PC-3 (cell line): ENCODE measurements around the gene DENND4C. TPM values are rescaled to one million over a fixed set of nuclear protein-coding genes. Genes with fewer than 3 reads are reported as not detected.
"Not testable (repeated sequence)": the region's sequence is repeated elsewhere in the genome, so short reads cannot be mapped to it uniquely, and the experiment has no call there.

Experiments
- ATAC-seq: fragments of 200-7000 bp; cut with Tn5 transposase; 2 replicates; pipeline ENCODE4 v1.9.1; 2020; ENCODE audit warnings: mild to moderate bottlenecking, moderate library complexity
- BruUV-seq: library from RNA; stranded (reverse); fragments of 400-500 nt; replicated peaks from 2 replicates; lab custom pipeline; 2021; lab: Mats Ljungman, UMichigan
- CTCF ChIA-PET: fragments of 300-600 bp; sonication (Branson Sonifier 250); formaldehyde crosslinking; loops from one replicate; lab custom pipeline; 2022; ENCODE audit warnings: antibody characterized with exemption; lab: Charles Lee
- POLR2A ChIA-PET: fragments of 300-600 bp; sonication (Branson Sonifier 250); formaldehyde crosslinking; loops from one replicate; lab custom pipeline; 2022; ENCODE audit warnings: antibody characterized with exemption; ENCODE audit not compliant: unreplicated experiment; lab: Charles Lee
- DNase-seq: peaks from one replicate; pipeline ENCODE4 v3.0.0-alpha.2; 2015
- H2AFZ ChIP-seq: fragments of 300-600 bp; sonication (generic); 2 replicates; pipeline ENCODE4 v1.6.0; 2016; ENCODE audit warnings: antibody characterized with exemption, low read length
- H3F3A ChIP-seq: fragments of 300-600 bp; sonication (generic); one replicate; pipeline ENCODE4 v1.6.0; 2017; ENCODE audit warnings: antibody characterized with exemption, low read length, control low read depth, mild to moderate bottlenecking; ENCODE audit not compliant: unreplicated experiment
- H3K27ac ChIP-seq: fragments of 300-600 bp; sonication (generic); 2 replicates; pipeline ENCODE4 v1.5.1; 2016; ENCODE audit warnings: mild to moderate bottlenecking, low read length
- H3K27me3 ChIP-seq: fragments of 300-600 bp; sonication (generic); 2 replicates; pipeline ENCODE4 v1.6.1; 2016; ENCODE audit warnings: low read length, mixed read lengths
- H3K36me3 ChIP-seq: fragments of 300-600 bp; sonication (generic); 2 replicates; pipeline ENCODE4 v1.6.1; 2016; ENCODE audit warnings: low read depth, mixed run types, low read length, mixed read lengths
- H3K4me1 ChIP-seq: fragments of 300-600 bp; sonication (generic); 2 replicates; pipeline ENCODE4 v1.5.1; 2016; ENCODE audit warnings: low read length; ENCODE audit not compliant: insufficient read depth
- H3K4me2 ChIP-seq: fragments of 300-600 bp; sonication (generic); 2 replicates; pipeline ENCODE4 v1.6.0; 2016; ENCODE audit warnings: low read length
- H3K4me3 ChIP-seq: fragments of 300-600 bp; sonication (generic); 2 replicates; pipeline ENCODE4 v1.5.1; 2016; ENCODE audit warnings: mild to moderate bottlenecking, low read length, mixed read lengths
- H3K79me2 ChIP-seq: fragments of 300-600 bp; sonication (generic); 2 replicates; pipeline ENCODE4 v1.6.1; 2017; ENCODE audit warnings: low read length, mixed read lengths
- H3K9ac ChIP-seq: fragments of 300-600 bp; sonication (generic); 2 replicates; pipeline ENCODE4 v1.6.0; 2016; ENCODE audit warnings: mild to moderate bottlenecking, low read length
- H3K9me2 ChIP-seq: fragments of 300-600 bp; sonication (generic); replicated peaks from 2 replicates; pipeline ENCODE4 v1.6.1; 2016; ENCODE audit warnings: mixed run types, low read length, mixed read lengths
- H3K9me3 ChIP-seq: fragments of 300-600 bp; sonication (generic); 2 replicates; pipeline ENCODE4 v1.6.1; 2016; ENCODE audit warnings: low read length, mixed read lengths
- H4K20me1 ChIP-seq: fragments of 300-600 bp; sonication (generic); 2 replicates; pipeline ENCODE4 v1.6.1; 2016; ENCODE audit warnings: low read length, mixed read lengths
- CTCF ChIP-seq: fragments of 300-600 bp; sonication (generic); conservative IDR thresholded peaks from 2 replicates; pipeline ENCODE4 v1.5.1; 2017; ENCODE audit warnings: antibody characterized with exemption, low read depth, mild to moderate bottlenecking, low read length
- EZH2 ChIP-seq: fragments of 300-600 bp; sonication (generic); IDR thresholded peaks from one replicate; pipeline ENCODE4 v1.6.1; 2017; ENCODE audit warnings: antibody characterized with exemption, mild to moderate bottlenecking, low read length; ENCODE audit not compliant: unreplicated experiment
- EZH2phosphoT487 ChIP-seq: fragments of 300-600 bp; sonication (generic); IDR thresholded peaks from 2 replicates; pipeline ENCODE4 v1.6.1; 2018; ENCODE audit warnings: mild to moderate bottlenecking, antibody characterized with exemption, low read length, borderline replicate concordance
- intact Hi-C: fragments of 100-400 bp; cut with micrococcal nuclease; formaldehyde crosslinking; loops from 2 replicates; pipeline ENCODE4 v1.9.0; 2023
- total RNA-seq: library from RNA; depleted of rRNA; stranded (reverse); fragments of >200 nt; gene quantifications from 2 replicates; pipeline ENCODE4 v1.2.3, GENCODE V29; 2014

DENND4C gene
- total RNA-seq, 1 experiment from 2014 or later = 20.9 TPM

DNA sequence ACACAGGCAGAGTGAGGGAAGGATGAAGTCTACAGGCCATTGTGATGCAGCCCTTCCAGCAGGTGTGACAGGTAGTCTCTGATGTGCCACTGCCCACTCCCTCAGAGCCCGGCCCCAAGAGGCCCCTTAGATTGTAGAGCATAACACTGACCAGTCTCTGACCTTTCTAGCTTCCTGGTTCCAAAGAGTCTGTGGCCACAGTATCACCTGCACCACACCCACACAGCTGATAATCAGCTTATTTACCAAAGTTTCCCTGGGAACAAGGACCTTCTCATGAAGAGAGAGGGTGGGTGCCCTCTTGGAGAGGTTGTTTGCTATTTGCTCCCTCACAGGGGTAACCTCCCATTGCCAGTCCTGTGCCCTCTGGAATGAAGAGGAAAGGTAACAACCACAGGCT, 167.4 kb downstream of the DENND4C start:
- ATAC-seq (no peak), DNase-seq (no peak)
- Histone ChIP-seq H3K9me2 (no peaks in the 10 kb centered on the region), H3K36me3 (no peaks in the 10 kb centered on the region), H3K27me3 (no peaks in the 10 kb centered on the region), H3K4me1 (no peaks in the 10 kb centered on the region), H4K20me1 (no peaks in the 10 kb centered on the region), H3K4me3 (no peak overlapping the region), H3K79me2 (no peaks in the 10 kb centered on the region), H2AFZ (no peak overlapping the region), H3K9me3 (no peaks in the 10 kb centered on the region), H3K27ac (no peak overlapping the region), H3K4me2 (no peak overlapping the region), H3K9ac (no peak overlapping the region), H3F3A (no peaks in the 10 kb centered on the region)
- intact Hi-C loops = no loop called here
- no TSS peak for BruUV-seq
- no peak for TF ChIP-seq EZH2phosphoT487
- TF ChIP-seq CTCF = no peak
- no peak for TF ChIP-seq EZH2
- ChIA-PET POLR2A (no interaction called here), CTCF (no interaction called here)

GRCh38 chr9:19403231-19403630, 172.7 kb downstream of the DENND4C start:
- H3K27ac ChIP-seq, intact Hi-C loops, H3F3A ChIP-seq, H2AFZ ChIP-seq, H3K27me3 ChIP-seq, H3K9me3 ChIP-seq, CTCF ChIA-PET, H3K4me3 ChIP-seq, BruUV-seq, H3K36me3 ChIP-seq, H3K79me2 ChIP-seq, ATAC-seq, H3K9me2 ChIP-seq, DNase-seq, H3K9ac ChIP-seq, H4K20me1 ChIP-seq, H3K4me2 ChIP-seq, POLR2A ChIA-PET: not testable (repeated sequence)
- peaks cover 25% of the 10 kb centered on the region for H3K4me1 ChIP-seq

DNA sequence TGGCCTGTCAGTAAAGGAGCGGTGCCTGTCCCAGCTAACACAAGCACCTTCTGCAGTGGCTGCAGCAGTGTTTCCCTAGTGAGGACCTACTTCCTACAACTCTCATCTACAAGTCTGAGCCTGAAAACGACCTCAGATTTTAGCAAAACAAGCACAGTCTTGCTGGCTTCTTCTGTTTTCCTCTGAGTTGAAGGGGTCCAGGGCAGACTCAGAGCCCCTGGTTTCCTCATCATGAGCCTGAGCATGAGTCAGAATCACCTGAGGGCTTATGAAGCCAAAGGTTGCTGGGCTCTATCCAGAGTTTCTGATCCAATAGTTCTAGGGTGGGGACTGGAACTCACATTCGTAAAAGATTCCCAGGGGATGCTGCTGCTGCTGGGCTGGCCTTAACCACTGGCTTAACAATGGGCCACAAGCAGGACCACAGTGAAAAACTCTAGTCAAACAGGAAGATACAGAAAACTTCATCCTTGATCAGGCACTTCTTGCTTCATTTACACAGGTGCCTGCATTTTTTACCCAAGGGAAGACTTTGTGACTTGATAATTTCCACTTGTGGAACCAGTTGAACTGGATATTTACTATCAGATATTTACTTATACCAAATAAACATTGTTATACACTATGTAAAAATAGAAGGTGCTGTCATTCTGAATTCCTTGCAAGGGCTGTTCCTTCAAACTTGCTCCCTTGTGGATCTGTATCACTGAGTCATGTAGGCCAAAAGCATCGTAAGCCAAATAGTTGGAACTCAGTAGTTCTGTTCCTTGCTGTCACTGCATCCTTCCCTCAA, 174.0 kb downstream of the DENND4C start:
- ChIA-PET CTCF (no interaction called here), POLR2A (no interaction called here)
- peak overlapping the region; percentile 31 for H3K9ac ChIP-seq
- no peaks in the 10 kb centered on the region for H3K27me3 ChIP-seq
- no TSS peak for BruUV-seq
- H3K9me3 ChIP-seq = no peaks in the 10 kb centered on the region
- H3K79me2 ChIP-seq = peaks cover 3% of the 10 kb centered on the region; the same call in 1 of the 2 replicates
- DNase-seq (peak; percentile 84), ATAC-seq (peak; percentile 16; the same call in 1 of the 2 replicates)
- no peak for TF ChIP-seq EZH2
- H4K20me1 ChIP-seq = no peaks in the 10 kb centered on the region
- peak overlapping the region; percentile 75 for H3K4me2 ChIP-seq
- peak overlapping the region; percentile 90 for H3K27ac ChIP-seq
- peak overlapping the region; percentile 33; the same call in 1 of the 2 replicates for H2AFZ ChIP-seq
- H3F3A ChIP-seq = no peaks in the 10 kb centered on the region
- H3K4me1 ChIP-seq = peaks cover 29% of the 10 kb centered on the region
- no peaks in the 10 kb centered on the region for H3K9me2 ChIP-seq
- H3K36me3 ChIP-seq = no peaks in the 10 kb centered on the region
- intact Hi-C loops = loop anchor here (1.0 to 5.0 kb wide), 2 partner anchors 24 to 32 kb away; partner anchors contain the start of gene RPS6
- peak overlapping the region; percentile 38; the same call in 1 of the 2 replicates for H3K4me3 ChIP-seq
